Measurements from ENCODE around the gene KIAA1191. TPM values are rescaled to one million over a fixed set of nuclear protein-coding genes. Genes with fewer than 3 reads are reported as not detected.

Gene KIAA1191
- total RNA-seq, 1 donor from 2014 or later: 163 TPM

GRCh38 chr5:176352116-176352878 lies 9.3 kb downstream of the KIAA1191 start:
- no peak for FAIRE-seq
- Mint-ChIP-seq H3K27ac (ENCODE audit: unreplicated experiment) (no peak overlapping the region), H3K4me1 (ENCODE audit: low read depth, unreplicated experiment) (peaks cover 7% of the 10 kb centered on the region)

GRCh38 chr5:176350416-176350815 lies 11.1 kb downstream of the KIAA1191 start:
- H3K9ac ChIP-seq (ENCODE audit: low read length): no peak overlapping the region
- H3K4me1 ChIP-seq (ENCODE audit: insufficient read depth, low read length): no peaks in the 10 kb centered on the region
- DNase-seq (ENCODE audit: low read depth) (peak; percentile 30), FAIRE-seq (no peak)
- no peak overlapping the region for H3K27ac ChIP-seq (ENCODE audit: low read depth, low read length)
- no peaks in the 10 kb centered on the region for H3K27me3 ChIP-seq (ENCODE audit: insufficient read depth, low read length)
- Mint-ChIP-seq H3K27ac (ENCODE audit: unreplicated experiment) (no peak overlapping the region), H3K4me1 (ENCODE audit: low read depth, unreplicated experiment) (peaks cover 7% of the 10 kb centered on the region), H3K4me3 (ENCODE audit: unreplicated experiment) (no peak overlapping the region), H3K36me3 (ENCODE audit: low read depth, unreplicated experiment) (peaks cover 42% of the 10 kb centered on the region), H3K27me3 (ENCODE audit: low read depth, unreplicated experiment) (no peaks in the 10 kb centered on the region), H3K9me3 (ENCODE audit: unreplicated experiment) (no peaks in the 10 kb centered on the region)
- TF ChIP-seq EZH2 (IDR thresholded peaks at IDR 0.05; ENCODE audit: insufficient read depth, low read length) (no peak), CTCF (IDR thresholded peaks at IDR 0.05; ENCODE audit: insufficient read depth, low read depth, low read length) (no peak)
- no peaks in the 10 kb centered on the region for H3K9me3 ChIP-seq (ENCODE audit: insufficient read depth, low read depth, low read length)
- H4K20me1 ChIP-seq (ENCODE audit: insufficient read depth, low read length): peaks cover 60% of the 10 kb centered on the region
- peaks cover 59% of the 10 kb centered on the region for H3K79me2 ChIP-seq (ENCODE audit: insufficient read depth, low read length)
- no peak overlapping the region for H2AFZ ChIP-seq (ENCODE audit: low read depth, low read length)
- H3K4me3 ChIP-seq (ENCODE audit: insufficient read depth, low read depth, low read length): no peak overlapping the region
- peaks cover 60% of the 10 kb centered on the region for H3K36me3 ChIP-seq (ENCODE audit: insufficient read depth, low read length)
- H3K4me2 ChIP-seq (ENCODE audit: low read length): no peak overlapping the region

More at GRCh38 chr5:176352116-176352878, 9.3 kb downstream of the KIAA1191 start:
- Histone ChIP-seq H3K79me2 (ENCODE audit: insufficient read depth, low read length) (peaks cover 77% of the 10 kb centered on the region), H3K4me1 (ENCODE audit: insufficient read depth, low read length) (no peaks in the 10 kb centered on the region), H3K36me3 (ENCODE audit: insufficient read depth, low read length) (peaks cover 55% of the 10 kb centered on the region), H4K20me1 (ENCODE audit: insufficient read depth, low read length) (peaks cover 78% of the 10 kb centered on the region), H3K9me3 (ENCODE audit: insufficient read depth, low read depth, low read length) (no peaks in the 10 kb centered on the region), H3K27me3 (ENCODE audit: insufficient read depth, low read length) (no peaks in the 10 kb centered on the region), H3K4me2 (ENCODE audit: low read length) (no peak overlapping the region), H2AFZ (ENCODE audit: low read depth, low read length) (no peak overlapping the region), H3K9ac (ENCODE audit: low read length) (no peak overlapping the region), H3K4me3 (ENCODE audit: insufficient read depth, low read depth, low read length) (no peak overlapping the region), H3K27ac (ENCODE audit: low read depth, low read length) (no peak overlapping the region)
- Mint-ChIP-seq H3K4me3 (ENCODE audit: unreplicated experiment) (no peak overlapping the region), H3K9me3 (ENCODE audit: unreplicated experiment) (no peaks in the 10 kb centered on the region), H3K36me3 (ENCODE audit: low read depth, unreplicated experiment) (peaks cover 39% of the 10 kb centered on the region), H3K27me3 (ENCODE audit: low read depth, unreplicated experiment) (no peaks in the 10 kb centered on the region)
- DNase-seq (ENCODE audit: low read depth): no peak
- TF ChIP-seq CTCF (IDR thresholded peaks at IDR 0.05; ENCODE audit: insufficient read depth, low read depth, low read length): no peak
- no peak for TF ChIP-seq EZH2 (IDR thresholded peaks at IDR 0.05; ENCODE audit: insufficient read depth, low read length)
